ENCODE measurements around the gene ROBO1.
A peak's percentile ranks its signal among the peaks of the same experiment; 100 is the strongest.

ROBO1 gene

DNA sequence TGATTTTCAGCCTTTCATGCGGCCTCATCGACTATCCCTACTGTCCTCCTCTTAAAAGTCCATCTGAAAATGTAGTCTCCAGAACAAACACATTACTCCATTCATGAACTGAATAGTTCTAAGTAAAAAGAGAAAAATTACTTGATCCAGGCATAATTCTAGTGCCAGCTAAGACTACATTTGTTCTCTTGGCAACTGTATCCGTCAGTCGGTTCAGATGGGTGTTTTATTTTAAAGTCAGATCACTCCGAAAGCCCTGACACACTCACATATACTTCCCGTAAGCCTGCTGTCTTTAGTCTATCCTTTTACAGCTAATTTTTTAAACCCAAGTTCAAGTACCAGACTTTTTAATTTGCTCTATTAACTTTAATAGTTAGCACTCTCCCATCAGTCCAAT lies 1102.7 kb downstream of the ROBO1 start:
- H3K27ac ChIP-seq, result no peak overlapping the region
- TF ChIP-seq ZFX (IDR thresholded peaks at IDR 0.05) (no peak), CTCF (conservative IDR thresholded peaks at IDR 0.05) (no peak)

- H3K27ac ChIP-seq, result no peak overlapping the region
- TF ChIP-seq CTCF (conservative IDR thresholded peaks at IDR 0.05) (no peak), ZFX (IDR thresholded peaks at IDR 0.05) (no peak)
Measured at GRCh38 chr3:78660957-78661356, 1106.8 kb downstream of the ROBO1 start.

DNA sequence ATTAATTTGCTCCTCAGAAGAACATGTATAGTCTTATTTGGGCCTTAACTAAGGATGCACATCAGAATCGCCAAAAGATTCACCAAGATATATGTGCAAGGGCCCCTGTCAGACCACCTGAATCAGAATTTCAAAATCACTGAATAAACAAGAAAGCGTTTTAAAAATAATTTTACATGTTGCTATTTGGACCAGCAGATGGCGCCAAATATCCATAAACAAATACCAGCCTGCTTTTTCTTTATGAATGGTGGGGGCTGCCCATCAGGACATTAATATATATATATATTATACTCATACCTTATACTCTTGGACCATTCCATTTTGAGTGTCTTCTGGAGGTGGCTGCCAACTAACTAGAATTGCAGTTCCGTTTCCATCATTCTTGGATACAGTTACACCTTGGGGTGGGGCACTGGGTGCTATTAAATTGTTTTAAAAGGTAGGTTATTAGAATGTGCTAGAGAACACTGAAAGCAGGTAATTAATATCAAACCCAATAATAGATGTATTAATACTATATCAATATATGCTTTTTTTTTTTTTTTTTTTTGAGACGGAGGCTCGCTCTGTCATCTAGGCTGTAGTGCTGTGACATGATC lies 1108.3 kb downstream of the ROBO1 start:
- TF ChIP-seq CTCF (conservative IDR thresholded peaks at IDR 0.05) (peak; percentile 62), ZFX (IDR thresholded peaks at IDR 0.05) (no peak)
- no peak overlapping the region for H3K27ac ChIP-seq

- no peak for TF ChIP-seq CTCF (conservative IDR thresholded peaks at IDR 0.05)
- no peak for TF ChIP-seq ZFX (IDR thresholded peaks at IDR 0.05)
- no peak overlapping the region for H3K27ac ChIP-seq
Measured at GRCh38 chr3:78647726-78648125, 1120.1 kb downstream of the ROBO1 start.

GRCh38 chr3:78645628-78646310 lies 1122.0 kb downstream of the ROBO1 start:
- H3K27ac ChIP-seq, result no peak overlapping the region
- TF ChIP-seq CTCF (conservative IDR thresholded peaks at IDR 0.05) (peak; percentile 76), ZFX (IDR thresholded peaks at IDR 0.05) (no peak)

- no peak for TF ChIP-seq ZFX (IDR thresholded peaks at IDR 0.05)
- H3K27ac ChIP-seq, result no peak overlapping the region
Measured at GRCh38 chr3:78644847-78645246, 1123.0 kb downstream of the ROBO1 start.

DNA sequence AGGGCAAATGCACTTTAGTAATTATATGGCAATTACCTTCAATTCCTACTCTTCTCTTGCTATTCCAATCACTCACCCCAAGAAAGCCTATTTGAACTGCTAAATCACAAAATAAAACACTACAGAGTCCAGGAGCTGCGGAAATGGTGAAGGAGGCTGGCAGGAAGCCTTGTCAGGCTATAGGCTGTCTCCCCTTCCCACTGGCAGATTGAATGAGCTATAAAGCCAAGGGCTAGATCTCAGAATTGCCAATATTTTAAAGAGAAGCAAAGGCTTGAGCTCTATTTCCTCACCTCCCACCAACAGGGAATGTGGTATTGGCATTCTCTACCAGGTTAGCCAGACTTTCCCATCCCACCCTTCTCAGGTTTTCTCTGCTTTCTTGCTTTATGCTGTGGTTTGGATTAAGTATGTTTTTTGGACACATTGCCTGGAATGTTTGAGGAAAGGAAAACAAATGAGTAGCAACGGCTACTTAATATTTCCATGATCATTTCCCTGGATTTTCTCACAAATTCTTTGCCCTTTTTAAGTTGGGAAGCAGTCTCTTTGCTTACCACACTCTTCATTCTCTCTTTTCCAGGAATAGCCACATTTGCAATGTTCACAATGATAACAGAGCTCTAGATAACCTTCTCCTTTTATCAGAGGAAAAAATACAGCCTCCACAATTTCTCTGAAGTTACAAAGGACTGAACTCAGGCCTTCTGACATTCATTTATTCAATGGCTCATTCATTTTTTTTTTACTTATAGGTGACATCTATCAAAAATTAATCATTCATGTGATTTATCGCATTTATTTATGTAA lies 1125.4 kb downstream of the ROBO1 start:
- TF ChIP-seq CTCF (conservative IDR thresholded peaks at IDR 0.05) (no peak), ZFX (IDR thresholded peaks at IDR 0.05) (no peak)
- H3K27ac ChIP-seq, result no peak overlapping the region
